ENCODE data around the gene GAB2.

GAB2 gene

DNA sequence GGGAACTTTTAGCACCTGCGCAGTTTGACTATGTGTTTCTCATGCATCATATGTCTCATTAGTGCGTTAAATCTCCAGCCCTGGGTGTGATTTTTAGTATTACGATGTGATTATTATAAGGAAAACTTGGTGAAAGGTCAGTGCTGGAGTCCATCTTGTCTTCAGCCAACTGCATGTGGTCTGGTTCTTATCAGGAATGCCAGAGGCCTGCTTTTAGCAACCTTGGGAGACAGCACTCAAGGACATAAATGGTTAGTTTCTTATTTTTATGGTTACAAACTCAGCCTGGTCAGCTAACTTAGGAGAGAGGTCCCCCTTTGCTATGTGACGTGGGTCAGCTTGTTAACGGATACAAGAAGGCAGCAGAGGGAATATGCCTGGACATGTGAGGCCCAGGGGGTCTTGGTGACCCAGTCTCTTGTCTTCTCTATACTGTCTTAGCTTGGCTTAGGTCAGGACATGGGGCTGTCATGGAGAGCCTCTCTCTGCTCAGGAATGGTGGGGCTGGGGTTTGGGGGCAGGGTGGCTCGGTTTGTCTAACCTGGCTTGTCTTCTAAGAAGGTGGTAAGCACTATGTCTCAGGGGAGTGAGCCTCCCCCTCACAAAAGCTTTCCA, 250.7 kb downstream of the GAB2 start:
- Histone ChIP-seq H3K27me3 (ENCODE audit: control insufficient read depth, insufficient read depth, low read length) (no peaks in the 10 kb centered on the region), H3K27ac (ENCODE audit: low read depth, low read length) (peak overlapping the region; percentile 79)

More for the DNA sequence above, 250.7 kb downstream of the GAB2 start:
- Histone ChIP-seq H3K4me1 (ENCODE audit: control insufficient read depth, insufficient read depth, low read length) (peaks cover 29% of the 10 kb centered on the region), H3K36me3 (ENCODE audit: control insufficient read depth, insufficient read depth, low read length) (no peaks in the 10 kb centered on the region), H3K4me3 (ENCODE audit: low read length) (no peak overlapping the region), H3K9ac (ENCODE audit: low read length) (no peak overlapping the region)
